Left cardiac atrium (tissue), 4 donors: ENCODE measurements around the gene PRKN. TPM values are rescaled to one million over a fixed set of nuclear protein-coding genes. Genes with fewer than 3 reads are reported as not detected.

Experiments used
- ATAC-seq, 2 donors: fragments of 200-7000 bp; cut with Tn5 transposase; one replicate each; pipeline ENCODE4 v1.9.1; 2020; ENCODE audit warnings: mild to moderate bottlenecking in 2 of 2, moderate library complexity in 2 of 2
- DNase-seq: peaks from one replicate; pipeline ENCODE4 v3.0.0-alpha.2; 2020
- intact Hi-C, 2 donors: fragments of 100-400 bp; cut with DNase I; formaldehyde crosslinking; loops; one replicate each; pipeline versions ENCODE4 v1.14.1 to v1.15.1; 2022 to 2023
- total RNA-seq, 2 donors: library from RNA; stranded (reverse); fragmentation: NEBNext Ultra II Directional; extraction: Animal tissue kit (Norgen Biotek cat#: 25700); gene quantifications; one replicate each; pipeline ENCODE4 v1.2.1, GENCODE V29; 2021
- donor health status: DM: no; HTN: yes; CAD: no.
- donor health status: DM: no; HTN: yes; CAD: no; lungs with severe emphysema.
- donor health status: DM: yes; HTN: yes; CAD: no.
- donor health status: Dilated cardiomyopathy.

PRKN gene
- total RNA-seq, 2 donors from 2014 or later = 13.8 to 22.2 TPM

- intact Hi-C loops = no loop called here
- no peak for ATAC-seq
- DNase-seq = no peak
Measured at GRCh38 chr6:161557333-161558107, 1170.0 kb downstream of the PRKN start.

- DNase-seq = no peak
- intact Hi-C loops = no loop called here
- ATAC-seq = no peak
Measured at GRCh38 chr6:161554883-161555282, 1172.7 kb downstream of the PRKN start.

DNA sequence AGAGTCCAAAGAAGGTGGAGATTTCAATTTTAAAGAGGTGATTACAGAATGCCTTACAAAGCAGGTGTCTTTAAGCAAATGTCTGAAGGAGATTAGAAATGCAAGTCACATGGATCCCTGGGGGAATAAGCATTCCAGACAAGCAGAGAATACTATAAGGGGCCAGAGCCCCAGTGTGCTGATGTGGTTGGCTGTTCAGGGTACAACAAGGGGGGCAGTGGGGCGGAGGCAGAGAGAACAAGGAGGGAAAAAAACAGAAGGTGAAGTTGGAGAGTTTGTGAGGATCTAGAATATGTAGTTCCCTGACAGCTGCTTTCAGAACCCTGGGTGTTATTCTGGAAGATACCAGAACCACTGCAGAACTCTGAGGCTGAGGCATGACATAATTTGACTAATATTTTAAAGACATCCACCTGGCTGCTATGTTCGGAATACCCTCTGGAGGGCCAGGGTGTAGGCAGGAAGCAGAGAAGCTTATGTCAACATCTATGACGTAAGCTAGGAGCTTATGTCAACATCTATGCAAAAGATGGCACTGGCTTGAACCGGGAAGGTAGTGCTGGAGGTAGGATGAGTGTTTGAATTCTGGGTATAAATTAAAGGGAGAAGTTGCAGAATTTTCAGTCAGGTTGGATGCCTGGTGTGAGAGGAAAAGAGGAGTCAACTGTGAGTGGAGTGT is 1177.5 kb downstream of the PRKN start:
- intact Hi-C loops = no loop called here
- ATAC-seq = no peak
- no peak for DNase-seq

DNA sequence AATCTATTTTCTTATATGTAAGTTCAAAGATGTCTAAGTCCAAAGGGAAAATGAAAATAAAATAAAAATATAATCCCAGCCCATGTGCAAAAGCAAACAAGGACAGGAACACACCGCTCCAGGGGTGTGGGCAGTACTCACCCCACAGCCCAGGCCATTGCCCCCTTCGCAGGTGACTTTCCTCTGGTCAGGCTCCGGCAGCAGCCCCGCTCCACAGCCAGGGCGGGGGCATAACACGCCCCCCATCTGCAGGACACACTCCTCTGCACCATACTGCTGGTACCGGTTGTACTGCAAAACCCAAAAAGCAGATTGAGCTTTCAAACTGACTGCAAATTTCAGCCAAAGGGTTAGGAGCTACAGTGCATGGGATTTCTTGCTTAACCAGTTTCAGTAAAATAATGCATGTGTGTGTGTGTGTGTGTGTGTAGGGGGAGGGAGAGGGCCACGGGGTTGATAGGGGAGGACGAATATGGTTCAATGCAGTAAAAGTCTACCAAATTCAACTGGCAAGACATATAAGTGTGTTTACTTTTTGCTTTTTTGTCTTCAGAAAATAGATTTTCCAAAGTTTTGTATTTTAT is 1178.8 kb downstream of the PRKN start:
- DNase-seq (no peak), ATAC-seq (no peak)
- intact Hi-C loops = no loop called here

- no peak for DNase-seq
- intact Hi-C loops = no loop called here
- ATAC-seq = peak in 1 of 2 donors; percentile 72
Measured at GRCh38 chr6:161547617-161548016, 1179.9 kb downstream of the PRKN start.

DNA sequence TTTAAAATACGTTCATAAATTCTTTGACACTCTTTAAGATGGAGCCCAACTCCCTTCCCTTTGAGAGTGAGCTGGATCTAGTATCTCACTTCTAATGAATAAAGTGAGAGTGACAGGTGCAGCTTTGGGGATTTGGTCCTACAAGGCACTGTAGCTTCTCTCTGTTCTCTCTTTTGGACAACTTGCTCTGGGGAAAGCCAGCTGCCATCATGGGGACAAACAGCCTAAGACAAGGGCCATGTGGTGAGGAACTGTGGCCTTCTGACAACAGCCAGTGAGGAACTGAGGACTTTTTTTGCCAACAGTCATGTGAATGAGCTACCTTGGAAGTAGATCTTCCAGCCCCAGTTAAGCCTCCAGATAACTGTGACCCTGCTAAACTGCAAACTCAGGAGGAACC is 1180.9 kb downstream of the PRKN start:
- DNase-seq (no peak), ATAC-seq (no peak)
- intact Hi-C loops = no loop called here

DNA sequence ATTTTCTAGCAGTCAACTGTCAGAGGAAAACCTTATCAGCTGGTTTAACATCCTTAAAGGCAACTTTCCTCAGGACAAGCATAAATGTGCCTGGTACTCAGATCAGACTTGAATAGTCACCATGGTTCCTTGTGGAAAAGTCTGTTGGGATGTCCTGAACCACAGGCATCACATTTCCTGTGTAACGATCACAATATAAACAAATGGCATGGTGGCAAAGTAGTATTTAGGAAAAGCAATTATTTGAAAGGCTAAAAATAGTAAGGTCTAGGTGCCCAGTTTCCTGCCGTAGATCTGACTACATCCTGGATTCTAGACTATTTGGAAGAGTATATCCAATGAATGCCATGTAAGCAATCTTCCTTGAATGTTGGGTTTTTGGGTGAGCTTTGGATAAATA is 1181.8 kb downstream of the PRKN start:
- DNase-seq (no peak), ATAC-seq (no peak)
- intact Hi-C loops = no loop called here

DNA sequence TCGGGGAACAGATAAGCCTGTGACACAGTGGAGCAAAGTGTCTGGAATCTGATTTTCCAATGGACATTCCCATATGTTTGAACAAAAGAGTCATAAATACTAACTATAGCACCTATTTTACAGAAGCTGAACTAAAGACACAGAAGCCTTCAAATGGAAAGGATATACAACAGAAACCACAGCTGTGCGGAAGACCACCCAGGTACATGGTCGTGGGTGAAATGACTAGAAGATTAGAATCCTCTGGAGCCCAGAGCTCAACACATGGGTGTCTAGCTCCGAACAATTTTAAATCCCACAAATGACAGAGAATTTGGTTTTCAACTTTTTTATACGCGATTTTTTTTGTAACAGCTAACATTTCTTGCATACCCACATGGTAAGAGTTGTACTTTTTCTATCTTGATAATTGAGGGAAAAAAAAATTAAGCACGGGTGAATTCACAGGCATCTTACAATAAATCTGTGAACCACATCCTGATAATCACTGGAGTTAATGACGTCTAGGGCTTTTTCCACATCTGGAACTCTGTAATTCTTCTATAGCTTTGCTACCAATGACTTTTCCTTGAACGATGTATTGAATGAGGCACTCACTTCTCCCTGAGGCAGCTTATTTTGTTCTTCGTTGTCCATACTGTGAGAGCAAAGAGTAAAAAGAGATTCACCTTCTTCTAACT is 1182.6 kb downstream of the PRKN start:
- ATAC-seq = no peak
- no peak for DNase-seq
- intact Hi-C loops = no loop called here

GRCh38 chr6:161543684-161544309 is 1183.8 kb downstream of the PRKN start:
- intact Hi-C loops = no loop called here
- DNase-seq = no peak

GRCh38 chr6:161542346-161542980 is 1185.1 kb downstream of the PRKN start:
- intact Hi-C loops = no loop called here
- DNase-seq = no peak

More at GRCh38 chr6:161543684-161544309, 1183.8 kb downstream of the PRKN start:
- no peak for ATAC-seq

DNA sequence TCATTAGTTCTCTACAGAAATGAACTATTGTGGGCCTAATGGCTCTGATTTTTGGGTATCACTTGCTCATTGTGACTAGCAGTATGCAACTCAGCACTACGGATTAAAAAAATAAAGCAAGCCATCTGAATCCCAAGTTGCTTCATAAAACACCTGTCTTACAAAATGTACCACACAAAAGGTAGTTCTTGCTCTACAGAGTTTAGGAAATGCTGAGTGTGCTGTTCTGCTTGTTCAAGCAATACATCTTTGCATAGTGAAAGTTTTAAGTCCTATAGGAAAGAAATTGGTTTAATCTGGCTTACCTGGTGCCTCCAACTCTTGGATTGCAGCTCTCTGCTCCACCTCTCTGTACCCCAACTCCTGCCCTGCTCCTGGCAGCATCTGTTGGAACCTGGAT is 1187.0 kb downstream of the PRKN start:
- no peak for DNase-seq
- intact Hi-C loops = no loop called here
- no peak for ATAC-seq

More at GRCh38 chr6:161542346-161542980, 1185.1 kb downstream of the PRKN start:
- ATAC-seq = no peak

GRCh38 chr6:161536224-161536630 is 1191.3 kb downstream of the PRKN start:
- no peak for ATAC-seq

DNA sequence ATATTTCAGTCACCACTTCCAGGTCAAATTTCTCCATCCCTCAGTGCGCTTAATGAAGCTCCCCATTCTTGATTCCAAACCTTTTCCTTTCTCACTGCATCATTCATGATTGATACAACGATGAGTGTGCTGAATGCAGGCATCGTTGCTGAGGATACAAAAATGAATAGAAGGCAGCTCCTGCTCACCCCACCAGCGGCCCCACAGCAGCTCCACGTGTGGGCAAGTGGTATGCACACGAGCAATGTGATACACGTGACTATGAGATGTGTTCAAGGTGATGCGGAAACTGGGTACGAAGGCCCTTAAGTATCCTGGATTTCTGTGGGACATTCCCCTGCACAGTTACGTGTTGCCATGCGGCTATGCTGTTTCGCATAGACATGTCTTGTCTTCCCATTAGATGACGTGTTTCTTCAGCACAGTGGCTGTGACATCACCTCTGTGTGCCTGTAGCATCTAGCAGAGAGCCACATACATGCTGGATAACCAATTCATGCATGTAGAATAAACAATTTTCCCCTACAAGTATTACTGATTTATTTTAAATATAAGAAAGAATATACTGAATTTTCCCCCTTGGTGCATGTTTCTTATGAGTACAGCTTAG is 1193.2 kb downstream of the PRKN start:
- intact Hi-C loops = no loop called here
- ATAC-seq (no peak), DNase-seq (no peak)

More at GRCh38 chr6:161536224-161536630, 1191.3 kb downstream of the PRKN start:
- intact Hi-C loops = no loop called here
- DNase-seq = no peak

DNA sequence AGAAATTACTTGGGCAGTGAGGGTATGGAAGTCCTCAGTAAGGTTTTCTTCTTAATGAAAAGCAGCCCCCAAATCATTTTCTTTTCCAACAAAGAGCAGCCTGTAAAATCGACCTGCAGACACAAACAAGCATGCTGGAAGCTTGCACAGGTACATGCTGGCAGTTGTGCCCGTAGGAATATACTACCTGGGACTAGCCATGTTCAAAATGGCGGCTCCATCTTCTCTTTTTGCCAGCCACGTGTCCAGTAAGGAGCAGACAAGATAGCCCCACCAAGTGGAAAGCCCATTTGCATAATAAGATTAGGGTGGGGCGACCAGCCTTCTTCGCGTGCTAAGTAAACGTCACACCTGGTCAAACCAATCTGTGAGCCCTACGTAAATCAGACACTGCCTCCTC is 1194.3 kb downstream of the PRKN start:
- intact Hi-C loops = no loop called here
- no peak for ATAC-seq
- no peak for DNase-seq

DNA sequence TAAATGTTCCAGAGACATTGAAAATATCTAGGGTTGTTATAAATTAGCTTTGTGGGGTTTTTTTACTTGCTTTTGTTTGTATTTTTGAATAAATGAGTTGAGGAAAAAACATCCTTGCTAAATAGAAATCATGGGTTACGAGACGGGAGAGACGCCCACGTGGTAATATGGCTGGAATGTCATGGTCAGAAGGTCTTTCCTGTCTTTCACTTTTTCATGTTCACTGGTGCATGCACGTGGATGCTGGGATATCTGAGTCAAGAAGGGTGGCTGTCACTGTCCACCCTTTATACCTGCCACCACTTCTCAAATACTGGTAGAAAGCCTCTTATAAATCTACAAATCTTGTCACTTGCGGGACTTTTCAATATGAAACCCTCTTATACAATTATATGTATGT is 1195.0 kb downstream of the PRKN start:
- DNase-seq (no peak), ATAC-seq (no peak)
- intact Hi-C loops = no loop called here

DNA sequence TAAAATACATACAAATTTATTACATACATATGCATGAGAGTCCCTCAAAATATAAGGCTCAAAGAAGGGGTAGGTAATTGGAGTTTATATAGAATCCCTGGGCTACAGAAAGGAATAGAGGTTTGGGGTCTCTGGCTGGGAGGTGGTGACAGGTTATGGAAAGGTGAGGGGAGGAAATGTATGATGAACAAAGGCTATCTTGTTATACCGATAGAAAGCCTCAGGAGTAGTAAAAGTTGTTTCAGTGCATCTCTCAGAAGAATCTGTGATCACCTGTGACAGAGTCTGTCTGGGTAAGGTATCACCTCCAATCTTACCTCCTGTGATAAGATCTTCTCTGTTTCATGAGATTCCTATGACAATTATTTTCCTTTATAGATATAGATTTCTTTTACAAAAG is 1200.8 kb downstream of the PRKN start:
- intact Hi-C loops = no loop called here
- DNase-seq = no peak
- ATAC-seq = no peak

DNA sequence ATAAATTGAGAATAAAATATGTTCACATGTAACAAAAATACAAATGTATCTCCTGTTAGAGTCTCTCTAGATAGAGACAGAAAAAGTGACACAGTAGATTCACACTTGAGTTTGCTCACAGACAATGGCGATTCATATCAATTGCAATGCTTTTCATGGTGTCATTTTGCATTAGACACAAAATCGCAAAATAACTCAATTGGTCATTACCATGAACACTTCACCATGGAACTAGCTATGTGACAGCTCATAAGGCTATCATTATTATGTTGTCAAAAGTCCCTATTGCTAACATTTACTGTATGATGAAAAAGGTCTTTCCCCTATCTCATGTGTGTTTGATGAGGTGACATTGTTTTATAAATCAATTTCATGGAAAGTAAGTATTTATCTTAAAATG is 1204.2 kb downstream of the PRKN start:
- no peak for ATAC-seq
- no peak for DNase-seq
- intact Hi-C loops = no loop called here

DNA sequence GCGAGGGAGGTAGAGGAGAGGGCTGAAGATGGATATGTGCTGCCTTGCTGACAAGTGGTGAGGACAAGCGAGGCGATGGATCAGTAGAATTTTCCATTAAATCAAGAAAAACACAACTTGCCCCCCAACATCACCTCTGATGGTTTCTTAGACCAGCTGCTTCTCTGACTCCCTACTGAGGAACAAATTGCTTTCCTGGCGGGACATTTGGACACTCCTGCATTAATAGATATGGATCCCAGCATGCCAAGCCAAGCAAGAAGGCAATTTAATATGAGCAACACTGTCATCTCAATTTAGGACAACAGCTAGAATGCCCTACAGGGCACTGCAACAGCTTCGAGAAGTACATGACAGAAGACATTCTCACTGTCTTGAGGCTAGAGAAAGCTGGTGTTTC is 1205.3 kb downstream of the PRKN start:
- intact Hi-C loops = no loop called here
- no peak for ATAC-seq
- no peak for DNase-seq
